Stomach smooth muscle (tissue), 2 donors: ENCODE measurements around the gene RBM24.

ENCODE experiments used
- H3K27ac ChIP-seq: one replicate; pipeline ENCODE4 v1.7.0; 2013; ENCODE audit warnings: mild to moderate bottlenecking, low read length, inconsistent platforms
- H3K27me3 ChIP-seq, 2 donors: one replicate each; pipeline ENCODE4 v1.7.0; 2013; ENCODE audit warnings: low read length in 2 of 2; ENCODE audit not compliant: insufficient read depth in 2 of 2, control insufficient read depth in 1 of 2
- H3K36me3 ChIP-seq, 2 donors: one replicate each; pipeline ENCODE4 v1.7.0; 2013; ENCODE audit warnings: low read length in 2 of 2; ENCODE audit not compliant: control insufficient read depth in 2 of 2, insufficient read depth in 2 of 2
- H3K4me1 ChIP-seq: one replicate; pipeline ENCODE4 v1.7.0; 2013; ENCODE audit warnings: low read length; ENCODE audit not compliant: control insufficient read depth, insufficient read depth
- H3K4me3 ChIP-seq, 2 donors: one replicate each; pipeline ENCODE4 v1.7.0; 2013; ENCODE audit warnings: low read length in 2 of 2
- H3K9ac ChIP-seq, 2 donors: one replicate each; pipeline ENCODE4 v1.7.0; 2013; ENCODE audit warnings: low read length in 2 of 2, mild to moderate bottlenecking in 1 of 2
- H3K9me3 ChIP-seq, 2 donors: one replicate each; pipeline ENCODE4 v1.7.0; 2013; ENCODE audit warnings: low read length in 2 of 2; ENCODE audit not compliant: control insufficient read depth in 2 of 2
- donor health status: healthy.
- donor health status: Pancreatic carcinoma.

The RBM24 gene

GRCh38 chr6:17268114-17268513 lies 13.0 kb upstream of the RBM24 start:
- Histone ChIP-seq H3K4me1 (peaks cover 8% of the 10 kb centered on the region), H3K27me3 (no peaks in the 10 kb centered on the region), H3K9ac (no peak overlapping the region), H3K36me3 (no peaks in the 10 kb centered on the region), H3K9me3 (no peaks in the 10 kb centered on the region), H3K4me3 (no peak overlapping the region), H3K27ac (no peak overlapping the region)

GRCh38 chr6:17269840-17270239 lies 11.3 kb upstream of the RBM24 start:
- Histone ChIP-seq H3K4me3 (peak overlapping the region in 1 of 2 donors; percentile 15), H3K27me3 (no peaks in the 10 kb centered on the region), H3K9ac (no peak overlapping the region), H3K36me3 (no peaks in the 10 kb centered on the region), H3K9me3 (no peaks in the 10 kb centered on the region), H3K27ac (no peak overlapping the region), H3K4me1 (peaks cover 8% of the 10 kb centered on the region)

- H3K27me3 ChIP-seq = no peaks in the 10 kb centered on the region
- peaks cover 11% of the 10 kb centered on the region for H3K4me1 ChIP-seq
- no peaks in the 10 kb centered on the region for H3K9me3 ChIP-seq
- H3K27ac ChIP-seq = no peak overlapping the region
- no peaks in the 10 kb centered on the region for H3K36me3 ChIP-seq
- no peak overlapping the region for H3K4me3 ChIP-seq
- H3K9ac ChIP-seq = no peak overlapping the region
Observed at GRCh38 chr6:17271628-17272027, 9.5 kb upstream of the RBM24 start.

- Histone ChIP-seq H3K27ac (peak overlapping the region; percentile 90), H3K9me3 (no peaks in the 10 kb centered on the region), H3K36me3 (no peaks in the 10 kb centered on the region), H3K4me1 (peaks cover 24% of the 10 kb centered on the region), H3K27me3 (no peaks in the 10 kb centered on the region), H3K9ac (peak overlapping the region; percentile 2 to 46), H3K4me3 (peak overlapping the region in 1 of 2 donors; percentile 7)
Observed at GRCh38 chr6:17276766-17277165, 4.4 kb upstream of the RBM24 start.

GRCh38 chr6:17277256-17277655 lies 3.9 kb upstream of the RBM24 start:
- H3K36me3 ChIP-seq = no peaks in the 10 kb centered on the region
- H3K27ac ChIP-seq = peak overlapping the region; percentile 90
- peaks cover 24% of the 10 kb centered on the region for H3K4me1 ChIP-seq
- H3K9me3 ChIP-seq = no peaks in the 10 kb centered on the region
- no peaks in the 10 kb centered on the region for H3K27me3 ChIP-seq
- H3K4me3 ChIP-seq = peak overlapping the region in 1 of 2 donors; percentile 7
- peak overlapping the region; percentile 36 to 46 for H3K9ac ChIP-seq

GRCh38 chr6:17278289-17279063 lies 2.7 kb upstream of the RBM24 start:
- Histone ChIP-seq H3K4me1 (peaks cover 29% of the 10 kb centered on the region), H3K27me3 (no peaks in the 10 kb centered on the region), H3K27ac (peak overlapping the region; percentile 90), H3K9me3 (no peaks in the 10 kb centered on the region), H3K36me3 (no peaks in the 10 kb centered on the region), H3K4me3 (peak overlapping the region in 1 of 2 donors; percentile 55), H3K9ac (peak overlapping the region; percentile 68 to 74)

- H3K4me3 ChIP-seq = peak overlapping the region; percentile 69 to 97
- no peaks in the 10 kb centered on the region for H3K27me3 ChIP-seq
- peaks cover 32% of the 10 kb centered on the region for H3K4me1 ChIP-seq
Observed at GRCh38 chr6:17280138-17280537, 1.0 kb upstream of the RBM24 start.

GRCh38 chr6:17280552-17281090 lies 540 bp upstream of the RBM24 start:
- peak overlapping the region; percentile 75 to 88 for H3K9ac ChIP-seq
- H3K27me3 ChIP-seq = no peaks in the 10 kb centered on the region

More at GRCh38 chr6:17280138-17280537, 1.0 kb upstream of the RBM24 start:
- Histone ChIP-seq H3K27ac (peak overlapping the region; percentile 90), H3K36me3 (no peaks in the 10 kb centered on the region), H3K9ac (peak overlapping the region; percentile 75 to 88), H3K9me3 (no peaks in the 10 kb centered on the region)

GRCh38 chr6:17281497-17282481 lies 628 bp downstream of the RBM24 start:
- Histone ChIP-seq H3K9ac (peak overlapping the region; percentile 70 to 95), H3K4me3 (peak overlapping the region; percentile 61 to 97), H3K9me3 (no peaks in the 10 kb centered on the region), H3K36me3 (peaks cover 0 to 6% of the 10 kb centered on the region in 2 donors), H3K4me1 (peaks cover 28% of the 10 kb centered on the region), H3K27me3 (no peaks in the 10 kb centered on the region), H3K27ac (peak overlapping the region; percentile 90)

More at GRCh38 chr6:17280552-17281090, 540 bp upstream of the RBM24 start:
- Histone ChIP-seq H3K36me3 (no peaks in the 10 kb centered on the region), H3K4me3 (peak overlapping the region; percentile 69 to 97), H3K9me3 (no peaks in the 10 kb centered on the region), H3K4me1 (peaks cover 32% of the 10 kb centered on the region), H3K27ac (peak overlapping the region; percentile 90)

- Histone ChIP-seq H3K9me3 (no peaks in the 10 kb centered on the region), H3K9ac (peak overlapping the region; percentile 49 to 66), H3K4me1 (peaks cover 23% of the 10 kb centered on the region), H3K27ac (no peak overlapping the region), H3K36me3 (peaks cover 4 to 9% of the 10 kb centered on the region in 2 donors), H3K27me3 (no peaks in the 10 kb centered on the region), H3K4me3 (peak overlapping the region; percentile 61 to 97)
Observed at GRCh38 chr6:17283074-17283473, 1.9 kb downstream of the RBM24 start.
